Measurements from ENCODE around the gene ENPP1. TPM values are rescaled to one million over a fixed set of nuclear protein-coding genes. Genes with fewer than 3 reads are reported as not detected.

The ENPP1 gene
- total RNA-seq, 2 experiments from 2014 or later: 0.19 to 0.22 TPM

- Mint-ChIP-seq H3K4me3 (no peak overlapping the region), H3K27me3 (peaks cover 28% of the 10 kb centered on the region), H3K27ac (no peak overlapping the region), H3K4me1 (no peaks in the 10 kb centered on the region), H3K36me3 (no peaks in the 10 kb centered on the region), H3K9me3 (no peaks in the 10 kb centered on the region)
- DNase-seq: no peak
Observed at GRCh38 chr6:131831886-131832285, 24.1 kb downstream of the ENPP1 start.

- peaks cover 25% of the 10 kb centered on the region for H3K27me3 Mint-ChIP-seq
- no peaks in the 10 kb centered on the region for H3K36me3 Mint-ChIP-seq
- H3K9me3 Mint-ChIP-seq: no peaks in the 10 kb centered on the region
- no peaks in the 10 kb centered on the region for H3K4me1 Mint-ChIP-seq
- no peak overlapping the region for H3K4me3 Mint-ChIP-seq
- DNase-seq: no peak
- H3K27ac Mint-ChIP-seq: no peak overlapping the region
Observed at GRCh38 chr6:131832363-131832762, 24.5 kb downstream of the ENPP1 start.

- H3K27ac Mint-ChIP-seq: no peak overlapping the region
Observed at GRCh38 chr6:131838051-131838450, 30.2 kb downstream of the ENPP1 start.

GRCh38 chr6:131839388-131839787 lies 31.6 kb downstream of the ENPP1 start:
- Mint-ChIP-seq H3K36me3 (no peaks in the 10 kb centered on the region), H3K4me3 (no peak overlapping the region), H3K27me3 (peaks cover 17% of the 10 kb centered on the region), H3K9me3 (no peaks in the 10 kb centered on the region), H3K27ac (no peak overlapping the region), H3K4me1 (no peaks in the 10 kb centered on the region)
- DNase-seq: no peak

More at GRCh38 chr6:131838051-131838450, 30.2 kb downstream of the ENPP1 start:
- no peaks in the 10 kb centered on the region for H3K9me3 Mint-ChIP-seq
- H3K36me3 Mint-ChIP-seq: no peaks in the 10 kb centered on the region
- DNase-seq: no peak
- H3K4me3 Mint-ChIP-seq: no peak overlapping the region
- no peaks in the 10 kb centered on the region for H3K4me1 Mint-ChIP-seq
- H3K27me3 Mint-ChIP-seq: peaks cover 16% of the 10 kb centered on the region

- no peak for DNase-seq
- Mint-ChIP-seq H3K36me3 (no peaks in the 10 kb centered on the region), H3K9me3 (no peaks in the 10 kb centered on the region), H3K4me1 (no peaks in the 10 kb centered on the region), H3K27ac (no peak overlapping the region), H3K27me3 (peaks cover 20% of the 10 kb centered on the region), H3K4me3 (no peak overlapping the region)
Observed at GRCh38 chr6:131840441-131840840, 32.6 kb downstream of the ENPP1 start.

DNA sequence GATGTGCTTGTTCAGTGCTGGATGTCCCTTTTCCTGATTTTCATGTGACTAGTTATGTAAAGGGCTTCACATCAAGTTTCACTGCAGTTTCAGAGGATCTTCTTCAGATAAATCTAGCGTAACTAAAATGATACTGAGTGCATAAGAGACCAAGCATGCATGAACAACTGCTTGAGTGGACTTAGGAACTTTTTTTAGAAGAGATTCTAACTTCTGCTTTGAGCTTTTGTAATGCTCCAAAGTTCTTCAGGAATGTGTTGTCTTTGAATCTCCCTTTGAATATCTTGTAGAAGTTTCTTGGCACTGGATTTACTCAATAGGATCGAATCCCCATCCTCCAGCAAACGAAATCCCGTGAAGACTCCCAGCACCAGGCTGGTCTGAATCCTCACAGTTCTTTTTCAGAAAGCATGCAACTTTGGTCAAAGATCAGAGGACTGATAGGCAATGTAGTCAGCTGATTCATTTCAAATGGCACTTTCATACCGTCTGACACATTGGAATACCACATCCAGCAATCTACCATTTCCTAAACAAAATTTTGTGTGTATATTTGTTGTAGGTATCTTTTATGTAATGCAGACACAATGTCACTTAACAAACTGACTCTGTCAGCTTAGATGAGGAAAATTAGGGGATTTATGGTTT lies 33.2 kb downstream of the ENPP1 start:
- H3K27me3 Mint-ChIP-seq: peaks cover 21% of the 10 kb centered on the region
- H3K27ac Mint-ChIP-seq: no peak overlapping the region
- no peak for DNase-seq
- H3K4me3 Mint-ChIP-seq: no peak overlapping the region
- H3K4me1 Mint-ChIP-seq: no peaks in the 10 kb centered on the region
- no peaks in the 10 kb centered on the region for H3K9me3 Mint-ChIP-seq
- H3K36me3 Mint-ChIP-seq: no peaks in the 10 kb centered on the region

GRCh38 chr6:131843768-131844167 lies 35.9 kb downstream of the ENPP1 start:
- H3K4me1 Mint-ChIP-seq: no peaks in the 10 kb centered on the region
- peaks cover 24% of the 10 kb centered on the region for H3K27me3 Mint-ChIP-seq
- H3K27ac Mint-ChIP-seq: no peak overlapping the region
- H3K4me3 Mint-ChIP-seq: no peak overlapping the region
- no peaks in the 10 kb centered on the region for H3K9me3 Mint-ChIP-seq
- H3K36me3 Mint-ChIP-seq: no peaks in the 10 kb centered on the region
- no peak for DNase-seq

DNA sequence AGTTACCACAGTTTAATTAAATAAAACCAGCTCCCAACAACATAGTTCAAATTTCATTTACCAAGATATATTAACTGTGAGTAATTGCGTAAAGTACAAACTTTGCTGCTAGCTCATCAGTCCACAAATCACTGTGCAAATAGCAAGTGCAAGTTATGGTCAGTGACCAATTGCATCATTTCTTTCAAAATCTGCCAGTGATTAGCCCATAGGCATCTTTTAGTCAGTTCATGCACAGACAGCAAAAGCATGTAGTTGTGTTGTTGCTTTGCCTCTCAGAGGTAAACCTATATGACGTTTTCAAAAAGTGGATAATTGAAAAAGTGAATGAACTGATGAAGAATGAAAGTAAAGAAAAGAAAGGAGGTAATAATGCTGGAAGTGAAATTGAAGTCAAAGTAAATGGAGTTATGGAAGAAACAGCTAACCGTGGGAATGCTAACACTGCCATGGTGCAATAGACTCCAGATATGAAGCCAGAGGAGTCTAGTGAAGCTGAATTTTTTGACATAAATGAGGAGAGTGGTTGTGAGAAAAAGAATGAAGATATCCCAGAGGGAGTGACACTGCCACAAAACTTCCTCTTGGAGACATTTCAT lies 36.5 kb downstream of the ENPP1 start:
- no peaks in the 10 kb centered on the region for H3K36me3 Mint-ChIP-seq
- no peaks in the 10 kb centered on the region for H3K4me1 Mint-ChIP-seq
- no peaks in the 10 kb centered on the region for H3K9me3 Mint-ChIP-seq

GRCh38 chr6:131846023-131846663 lies 38.3 kb downstream of the ENPP1 start:
- H3K4me3 Mint-ChIP-seq: no peak overlapping the region
- no peaks in the 10 kb centered on the region for H3K36me3 Mint-ChIP-seq
- H3K27ac Mint-ChIP-seq: no peak overlapping the region
- peaks cover 30% of the 10 kb centered on the region for H3K27me3 Mint-ChIP-seq
- H3K4me1 Mint-ChIP-seq: no peaks in the 10 kb centered on the region
- DNase-seq: no peak
- H3K9me3 Mint-ChIP-seq: no peaks in the 10 kb centered on the region

More for the DNA sequence above, 36.5 kb downstream of the ENPP1 start:
- peaks cover 30% of the 10 kb centered on the region for H3K27me3 Mint-ChIP-seq
- H3K27ac Mint-ChIP-seq: no peak overlapping the region
- DNase-seq: no peak
- no peak overlapping the region for H3K4me3 Mint-ChIP-seq

DNA sequence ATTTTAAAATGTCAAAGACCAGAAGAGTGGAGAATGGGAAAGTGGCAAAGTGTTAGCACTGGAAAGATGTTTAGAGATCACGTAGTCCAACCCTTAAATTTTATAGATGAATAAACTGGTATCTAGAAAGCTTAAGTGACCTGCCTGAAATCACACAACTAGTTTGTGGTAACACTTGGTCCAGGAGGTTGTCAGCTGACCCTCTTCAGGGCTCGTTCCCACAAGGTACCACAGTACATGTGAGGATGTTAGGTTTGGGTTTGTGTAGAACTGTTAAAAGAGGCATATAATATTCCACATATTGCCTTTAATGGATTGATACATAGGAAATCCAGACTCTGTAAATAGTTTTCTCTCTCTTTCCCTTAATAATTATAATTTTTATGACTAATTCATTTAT lies 39.1 kb downstream of the ENPP1 start:
- Mint-ChIP-seq H3K36me3 (no peaks in the 10 kb centered on the region), H3K4me1 (no peaks in the 10 kb centered on the region), H3K27me3 (peaks cover 30% of the 10 kb centered on the region), H3K9me3 (no peaks in the 10 kb centered on the region), H3K4me3 (no peak overlapping the region), H3K27ac (no peak overlapping the region)
- DNase-seq: no peak

- no peak overlapping the region for H3K4me3 Mint-ChIP-seq
- H3K9me3 Mint-ChIP-seq: no peaks in the 10 kb centered on the region
- no peaks in the 10 kb centered on the region for H3K36me3 Mint-ChIP-seq
- no peaks in the 10 kb centered on the region for H3K4me1 Mint-ChIP-seq
- H3K27me3 Mint-ChIP-seq: peaks cover 20% of the 10 kb centered on the region
- H3K27ac Mint-ChIP-seq: no peak overlapping the region
- no peak for DNase-seq
Observed at GRCh38 chr6:131849799-131850198, 42.0 kb downstream of the ENPP1 start.

GRCh38 chr6:131851049-131851769 lies 43.4 kb downstream of the ENPP1 start:
- H3K27ac Mint-ChIP-seq: no peak overlapping the region

DNA sequence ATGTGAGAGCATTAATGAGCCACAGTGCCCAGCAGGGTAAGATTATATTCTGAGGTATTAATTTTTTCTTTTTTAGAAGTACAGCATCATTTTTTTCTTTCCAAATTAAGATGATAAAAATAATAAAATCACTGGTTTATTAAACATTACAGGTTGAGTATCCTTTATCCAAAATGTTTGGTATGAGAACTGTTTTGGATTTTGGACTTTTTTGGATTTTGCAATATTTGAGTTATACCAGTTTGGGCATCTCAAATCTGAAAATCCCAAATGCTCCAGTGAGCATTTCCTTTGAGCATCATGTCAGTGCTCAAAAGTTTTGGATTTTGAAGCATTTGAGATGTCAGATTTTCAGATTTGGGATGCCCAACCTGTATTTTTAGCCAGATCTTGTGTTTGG lies 44.4 kb downstream of the ENPP1 start:
- Mint-ChIP-seq H3K9me3 (no peaks in the 10 kb centered on the region), H3K27me3 (peaks cover 10% of the 10 kb centered on the region), H3K4me1 (no peaks in the 10 kb centered on the region), H3K36me3 (no peaks in the 10 kb centered on the region), H3K27ac (no peak overlapping the region), H3K4me3 (no peak overlapping the region)
- DNase-seq: no peak

More at GRCh38 chr6:131851049-131851769, 43.4 kb downstream of the ENPP1 start:
- DNase-seq: no peak
- H3K4me1 Mint-ChIP-seq: no peaks in the 10 kb centered on the region
- peaks cover 16% of the 10 kb centered on the region for H3K27me3 Mint-ChIP-seq
- no peak overlapping the region for H3K4me3 Mint-ChIP-seq
- no peaks in the 10 kb centered on the region for H3K9me3 Mint-ChIP-seq
- no peaks in the 10 kb centered on the region for H3K36me3 Mint-ChIP-seq

DNA sequence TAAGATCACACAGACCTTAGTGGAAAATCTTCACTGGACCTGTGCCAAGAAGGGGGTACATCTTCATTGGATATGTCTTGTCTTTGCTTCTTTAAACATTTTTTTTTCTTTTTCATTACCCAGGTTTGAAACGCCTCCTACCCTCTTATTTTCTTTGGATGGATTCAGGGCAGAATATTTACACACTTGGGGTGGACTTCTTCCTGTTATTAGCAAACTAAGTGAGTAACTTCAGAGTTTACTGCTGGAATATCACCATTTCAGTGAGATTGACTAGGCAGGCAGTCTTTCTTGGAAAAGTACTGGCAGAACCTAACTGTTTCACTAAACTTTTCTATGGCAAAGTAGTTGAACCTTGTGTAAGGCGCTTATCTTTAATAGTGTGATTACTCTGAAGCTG lies 47.0 kb downstream of the ENPP1 start:
- DNase-seq: no peak
- Mint-ChIP-seq H3K4me1 (no peaks in the 10 kb centered on the region), H3K27ac (no peak overlapping the region), H3K36me3 (no peaks in the 10 kb centered on the region), H3K27me3 (peaks cover 7% of the 10 kb centered on the region), H3K9me3 (no peaks in the 10 kb centered on the region), H3K4me3 (no peak overlapping the region)

- Mint-ChIP-seq H3K27me3 (peaks cover 19% of the 10 kb centered on the region), H3K4me3 (no peak overlapping the region), H3K4me1 (peaks cover 2% of the 10 kb centered on the region), H3K36me3 (no peaks in the 10 kb centered on the region), H3K27ac (no peak overlapping the region), H3K9me3 (no peaks in the 10 kb centered on the region)
- DNase-seq: no peak
Observed at GRCh38 chr6:131858765-131859415, 51.1 kb downstream of the ENPP1 start.

All from activated naive CD8-positive, alpha-beta T cell treated with anti-CD3 and anti-CD28 coated beads for 36 hours (primary cell).